GM12874 (cell line): Measurements from ENCODE around the gene AUH.

Experiments
- CTCF ChIP-seq: IDR thresholded peaks from 2 replicates; pipeline ENCODE4 v1.5.1; 2011; ENCODE audit warnings: low read depth, mild to moderate bottlenecking, control low read depth, low read length, moderate library complexity; ENCODE audit not compliant: insufficient read depth

AUH gene

GRCh38 chr9:91241909-91242308 is 119.8 kb downstream of the AUH start:
- no peak for TF ChIP-seq CTCF

DNA sequence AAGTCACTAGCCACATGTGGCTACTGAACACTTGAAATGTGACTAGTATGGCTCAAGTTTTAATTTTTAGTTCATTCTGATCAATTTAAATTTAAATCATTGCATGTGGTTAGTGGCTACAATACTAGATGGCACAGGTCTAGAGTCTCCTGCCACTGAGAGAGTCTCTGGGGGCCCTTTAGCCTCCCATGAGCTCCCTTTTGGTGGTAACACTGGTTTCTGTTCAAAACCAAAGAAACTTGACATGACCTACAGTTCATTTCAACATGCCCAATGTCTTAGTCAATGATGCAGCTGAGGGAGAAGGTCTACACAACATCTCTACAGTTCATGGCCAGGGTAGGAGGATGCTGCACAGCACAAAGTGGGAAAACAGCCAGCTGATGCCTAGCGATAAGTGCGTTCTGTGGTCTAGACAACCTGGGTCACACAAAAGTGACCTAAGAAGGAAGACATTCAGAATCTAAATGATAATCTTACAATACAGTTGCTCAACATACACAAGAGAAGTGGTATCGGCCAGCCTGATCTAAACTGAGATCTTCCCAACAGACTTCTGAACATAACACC is 121.0 kb downstream of the AUH start:
- TF ChIP-seq CTCF: no peak

- no peak for TF ChIP-seq CTCF
Observed at GRCh38 chr9:91239367-91240111, 122.2 kb downstream of the AUH start.

DNA sequence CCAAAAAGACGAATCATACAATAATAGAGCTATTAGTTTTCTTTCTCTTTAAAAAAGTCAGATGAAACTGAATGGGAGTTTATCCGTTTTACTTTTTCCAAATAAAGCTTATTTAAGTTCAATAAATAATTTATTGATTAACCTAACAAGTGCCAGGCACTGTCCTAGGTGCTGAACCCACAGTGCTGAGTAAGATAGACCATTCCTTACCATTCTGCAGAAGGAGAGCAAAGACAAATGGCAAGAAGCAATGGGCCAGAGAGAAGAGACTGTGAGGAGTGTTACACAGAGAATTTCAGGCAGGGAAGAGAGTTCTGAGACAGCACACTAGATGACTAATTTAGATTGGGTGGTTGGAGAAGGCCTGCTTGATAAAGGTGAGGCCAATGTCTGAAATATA is 127.2 kb downstream of the AUH start:
- no peak for TF ChIP-seq CTCF

GRCh38 chr9:91231619-91232018 is 130.1 kb downstream of the AUH start:
- no peak for TF ChIP-seq CTCF

- TF ChIP-seq CTCF: no peak
Observed at GRCh38 chr9:91223000-91223399, 138.7 kb downstream of the AUH start.

- TF ChIP-seq CTCF: no peak
Observed at GRCh38 chr9:91222457-91222856, 139.3 kb downstream of the AUH start.
